NCI-H1417 (cell line): ENCODE measurements around the gene HGD.

ENCODE experiments used
- DNase-seq, 3 experiments: peaks; one replicate each; lab custom pipeline; 2025; lab: John Stamatoyannopoulos, UW

Gene HGD

GRCh38 chr3:120682095-120682681 is at the start of gene HGD:
Gene HGD, minus strand, starts transcription at chr3:120682239. Its CDS starts 128 bp downstream, at chr3:120682111.
- no peak for DNase-seq

GRCh38 chr3:120730576-120731542 is 48.8 kb upstream of the HGD start:
- DNase-seq, result no peak

GRCh38 chr3:120726791-120727190 is 44.8 kb upstream of the HGD start:
- no peak for DNase-seq

- DNase-seq, result peak in 1 of 3 experiments; percentile 11
Observed at GRCh38 chr3:120719167-120719834, 37.3 kb upstream of the HGD start.

GRCh38 chr3:120713262-120713661 is 31.2 kb upstream of the HGD start:
- DNase-seq, result no peak

- no peak for DNase-seq
Observed at GRCh38 chr3:120710369-120710768, 28.3 kb upstream of the HGD start.

GRCh38 chr3:120708408-120708807 is 26.4 kb upstream of the HGD start:
- DNase-seq, result no peak

GRCh38 chr3:120706950-120707349 is 24.9 kb upstream of the HGD start:
- no peak for DNase-seq

- no peak for DNase-seq
Observed at GRCh38 chr3:120705884-120706582, 24.0 kb upstream of the HGD start.

GRCh38 chr3:120699333-120699732 is 17.3 kb upstream of the HGD start:
- no peak for DNase-seq

- DNase-seq, result peak in 1 of 3 experiments; percentile 68
Observed at GRCh38 chr3:120693439-120694171, 11.6 kb upstream of the HGD start.

GRCh38 chr3:120689395-120689794 is 7.4 kb upstream of the HGD start:
- peak in 2 of 3 experiments; percentile 32 to 77 for DNase-seq

- DNase-seq, result no peak
Observed at GRCh38 chr3:120688121-120688520, 6.1 kb upstream of the HGD start.

- DNase-seq, result no peak
Observed at GRCh38 chr3:120685411-120685810, 3.4 kb upstream of the HGD start.

GRCh38 chr3:120684896-120685295 is 2.9 kb upstream of the HGD start:
- DNase-seq, result no peak

GRCh38 chr3:120683671-120684301 is 1.7 kb upstream of the HGD start:
- DNase-seq, result no peak

- no peak for DNase-seq
Observed at GRCh38 chr3:120683213-120683612, 1.2 kb upstream of the HGD start.

- DNase-seq, result no peak
Observed at GRCh38 chr3:120681506-120682038, 467 bp downstream of the HGD start.

GRCh38 chr3:120681018-120681417 is 1.0 kb downstream of the HGD start:
- DNase-seq, result no peak

- no peak for DNase-seq
Observed at GRCh38 chr3:120680193-120680894, 1.7 kb downstream of the HGD start.
